MM.1S (cell line): ENCODE data around the gene ATF7.

Experiments used
- DNase-seq: peaks from one replicate; pipeline ENCODE4 v3.0.0-alpha.2; 2015
- H2AFZ ChIP-seq: fragments of 300-600 bp; sonication (generic); 2 replicates; pipeline ENCODE4 v1.6.0; 2016; ENCODE audit warnings: antibody characterized with exemption, low read length
- H3F3A ChIP-seq: fragments of 300-600 bp; sonication (generic); 2 replicates; pipeline ENCODE4 v1.6.1; 2016; ENCODE audit warnings: mild to moderate bottlenecking, antibody characterized with exemption, low read length, moderate library complexity, mixed read lengths; ENCODE audit not compliant: insufficient read depth
- H3K27ac ChIP-seq: fragments of 300-600 bp; sonication (generic); 2 replicates; pipeline ENCODE4 v1.5.1; 2016; ENCODE audit warnings: mild to moderate bottlenecking, low read length
- H3K27me3 ChIP-seq: fragments of 300-600 bp; sonication (generic); replicated peaks from 2 replicates; pipeline ENCODE4 v1.6.0; 2016; ENCODE audit warnings: low read length; ENCODE audit not compliant: insufficient read depth
- H3K36me3 ChIP-seq: fragments of 300-600 bp; sonication (generic); replicated peaks from 2 replicates; pipeline ENCODE4 v1.6.1; 2016; ENCODE audit warnings: mild to moderate bottlenecking, low read length, mixed read lengths; ENCODE audit not compliant: insufficient read depth
- H3K4me1 ChIP-seq: fragments of 300-600 bp; sonication (generic); 2 replicates; pipeline ENCODE4 v1.6.1; 2016; ENCODE audit warnings: low read length, mixed read lengths
- H3K4me2 ChIP-seq: fragments of 300-600 bp; sonication (generic); 2 replicates; pipeline ENCODE4 v1.6.0; 2016; ENCODE audit warnings: low read depth, low read length
- H3K4me3 ChIP-seq: fragments of 300-600 bp; sonication (generic); 2 replicates; pipeline ENCODE4 v1.5.1; 2016; ENCODE audit warnings: low read length, mixed read lengths
- H3K79me2 ChIP-seq: fragments of 300-600 bp; sonication (generic); 2 replicates; pipeline ENCODE4 v1.6.1; 2016; ENCODE audit warnings: mixed run types, low read length, mixed read lengths
- H3K9ac ChIP-seq: fragments of 300-600 bp; sonication (generic); 2 replicates; pipeline ENCODE4 v1.6.1; 2016; ENCODE audit warnings: low read length, mixed read lengths
- H3K9me2 ChIP-seq: fragments of 300-600 bp; sonication (generic); replicated peaks from 2 replicates; pipeline ENCODE4 v1.6.1; 2016; ENCODE audit warnings: mild to moderate bottlenecking, low read length, mixed read lengths; ENCODE audit not compliant: insufficient read depth
- H3K9me3 ChIP-seq: fragments of 300-600 bp; sonication (generic); replicated peaks from 2 replicates; pipeline ENCODE4 v1.6.1; 2016; ENCODE audit warnings: mild to moderate bottlenecking, low read length, mixed read lengths; ENCODE audit not compliant: insufficient read depth
- H4K20me1 ChIP-seq: fragments of 300-600 bp; sonication (generic); 2 replicates; pipeline ENCODE4 v1.6.1; 2016; ENCODE audit warnings: mild to moderate bottlenecking, low read length, moderate library complexity, mixed read lengths; ENCODE audit not compliant: insufficient read depth
- CTCF ChIP-seq: fragments of 300-600 bp; sonication (generic); IDR thresholded peaks from 2 replicates; pipeline ENCODE4 v1.5.1; 2016; ENCODE audit warnings: antibody characterized with exemption, low read length, mixed read lengths
- EZH2 ChIP-seq: fragments of 300-600 bp; sonication (generic); optimal IDR thresholded peaks from 2 replicates; pipeline ENCODE3; 2017; ENCODE audit warnings: low read depth, mild to moderate bottlenecking, antibody characterized with exemption, low read length, mixed read lengths
- EZH2phosphoT487 ChIP-seq: fragments of 300-600 bp; sonication (generic); IDR thresholded peaks from 2 replicates; pipeline ENCODE4 v1.6.1; 2018; ENCODE audit warnings: antibody characterized with exemption, low read length

ATF7 gene

GRCh38 chr12:53670308-53670707 lies 44.1 kb upstream of the ATF7 start:
- H3K79me2 ChIP-seq, result peaks cover 29% of the 10 kb centered on the region
- no peak overlapping the region for H3K4me2 ChIP-seq

GRCh38 chr12:53667080-53667479 lies 40.9 kb upstream of the ATF7 start:
- no peaks in the 10 kb centered on the region for H3F3A ChIP-seq
- no peak overlapping the region for H3K27ac ChIP-seq
- H4K20me1 ChIP-seq, result no peaks in the 10 kb centered on the region
- peaks cover 9% of the 10 kb centered on the region; the same call in 1 of the 2 replicates for H3K79me2 ChIP-seq
- no peak overlapping the region for H3K4me2 ChIP-seq
- no peak overlapping the region for H3K4me3 ChIP-seq
- TF ChIP-seq CTCF (no peak), EZH2phosphoT487 (no peak), EZH2 (no peak)
- H3K4me1 ChIP-seq, result no peaks in the 10 kb centered on the region
- peaks cover 11% of the 10 kb centered on the region; the same call in 1 of the 2 replicates for H3K36me3 ChIP-seq
- no peaks in the 10 kb centered on the region for H3K9me3 ChIP-seq
- no peaks in the 10 kb centered on the region for H3K9me2 ChIP-seq
- no peaks in the 10 kb centered on the region for H3K27me3 ChIP-seq
- H3K9ac ChIP-seq, result no peak overlapping the region
- no peak for DNase-seq
- no peak overlapping the region for H2AFZ ChIP-seq

More at GRCh38 chr12:53670308-53670707, 44.1 kb upstream of the ATF7 start:
- Histone ChIP-seq H3K9ac (no peak overlapping the region), H3K9me3 (no peaks in the 10 kb centered on the region), H3K27me3 (no peaks in the 10 kb centered on the region), H3K4me3 (no peak overlapping the region), H3K27ac (no peak overlapping the region), H3K36me3 (peaks cover 11% of the 10 kb centered on the region; the same call in 1 of the 2 replicates), H3K4me1 (peaks cover 6% of the 10 kb centered on the region; the same call in 1 of the 2 replicates), H3K9me2 (no peaks in the 10 kb centered on the region), H3F3A (no peaks in the 10 kb centered on the region), H4K20me1 (no peaks in the 10 kb centered on the region), H2AFZ (no peak overlapping the region)
- no peak for DNase-seq
- TF ChIP-seq EZH2phosphoT487 (no peak), CTCF (no peak), EZH2 (no peak)

- Histone ChIP-seq H3K36me3 (no peaks in the 10 kb centered on the region), H2AFZ (no peak overlapping the region), H3K4me1 (peaks cover 4% of the 10 kb centered on the region), H3K4me2 (no peak overlapping the region), H4K20me1 (no peaks in the 10 kb centered on the region), H3K27me3 (no peaks in the 10 kb centered on the region), H3K4me3 (no peak overlapping the region), H3F3A (peaks cover 3% of the 10 kb centered on the region; the same call in 1 of the 2 replicates), H3K27ac (no peak overlapping the region), H3K9me2 (no peaks in the 10 kb centered on the region), H3K9ac (no peak overlapping the region), H3K79me2 (no peaks in the 10 kb centered on the region), H3K9me3 (no peaks in the 10 kb centered on the region)
- no peak for TF ChIP-seq CTCF
- no peak for TF ChIP-seq EZH2phosphoT487
- DNase-seq, result no peak
Observed at GRCh38 chr12:53664936-53665335, 38.8 kb upstream of the ATF7 start.
